HepG2 (cell line): ENCODE results near the gene CRK. TPM values are rescaled to one million over a fixed set of nuclear protein-coding genes. Genes with fewer than 3 reads are reported as not detected.
A peak's percentile ranks its signal among the peaks of the same experiment; 100 is the strongest.

Source experiments
- ATAC-seq: fragments of 200-7000 bp; cut with Tn5 transposase; 3 replicates; pipeline ENCODE4 v1.9.1; 2020; ENCODE audit warnings: mild to moderate bottlenecking, moderate library complexity
- BruUV-seq: library from RNA; stranded (reverse); fragments of 400-500 nt; replicated peaks from 2 replicates; lab custom pipeline; 2021; lab: Mats Ljungman, UMichigan
- CTCF ChIA-PET: fragments of 300-600 bp; formaldehyde crosslinking; extraction: SDS; loops from one replicate; lab custom pipeline; 2021; ENCODE audit warnings: low total read pairs, inconsistent platforms, low intra/inter-chr PET ratio; lab: Yijun Ruan, JAX
- POLR2A ChIA-PET: fragments of 350-600 bp; sonication (Branson Sonifier 250); formaldehyde crosslinking; loops from one replicate; lab custom pipeline; 2020; ENCODE audit warnings: antibody characterized with exemption, inconsistent platforms; lab: Yijun Ruan, JAX
- DNase-seq: peaks from one replicate; pipeline ENCODE4 v3.0.0-alpha.2; 2015; ENCODE audit warnings: low spot score
- FAIRE-seq: peaks from 3 replicates; lab custom pipeline; 2011; peaks lifted over from hg19 to GRCh38; lab: Jason Lieb, UNC
- H2AFZ ChIP-seq: one replicate; pipeline ENCODE4 v1.6.1; 2011; ENCODE audit warnings: low read length, inconsistent platforms
- H3K27ac ChIP-seq: fragments of 300-600 bp; 3 replicates; pipeline ENCODE4 v1.8.0; 2011; ENCODE audit warnings: mixed run types, mild to moderate bottlenecking, mixed read lengths, low read length, inconsistent platforms; ENCODE audit not compliant: insufficient read depth; ENCODE audit errors: extremely low read length
- H3K27me3 ChIP-seq, 2 experiments: fragments of 200-600 bp in 1 of 2; 2 replicates in 1 of 2; 3 replicates in 1 of 2; pipeline versions ENCODE4 v1.6.0 to v1.8.0; 2011; ENCODE audit warnings: low read length in 2 of 2, mild to moderate bottlenecking in 2 of 2, moderate library complexity in 2 of 2, inconsistent platforms in 1 of 2; ENCODE audit not compliant: insufficient read depth in 2 of 2, control insufficient read depth in 1 of 2
- H3K36me3 ChIP-seq, 2 experiments: fragments of 200-600 bp in 1 of 2; replicated peaks in 1 of 2; 2 replicates in 1 of 2; 3 replicates in 1 of 2; pipeline versions ENCODE4 v1.5.1 to v1.8.0; 2011; ENCODE audit warnings: low read length in 2 of 2, inconsistent platforms in 1 of 2; ENCODE audit not compliant: insufficient read depth in 2 of 2, control insufficient read depth in 1 of 2
- H3K4me1 ChIP-seq: 2 replicates; pipeline ENCODE4 v1.5.1; 2012; ENCODE audit warnings: low read length, inconsistent platforms; ENCODE audit not compliant: insufficient read depth
- H3K4me2 ChIP-seq: 2 replicates; pipeline ENCODE4 v1.6.0; 2011; ENCODE audit warnings: low read depth, low read length, inconsistent platforms
- H3K4me3 ChIP-seq, 3 experiments: fragments of 200-600 bp in 1 of 3; sonication (generic), shearing (Covaris generic) in 1 of 3; replicated peaks in 1 of 3; 2 replicates each; pipeline ENCODE4 v1.5.1; 2011 to 2016; ENCODE audit warnings: low read length in 3 of 3, inconsistent platforms in 2 of 3, low read depth in 2 of 3, mild to moderate bottlenecking in 2 of 3, control low read depth in 1 of 3, mixed read lengths in 1 of 3; ENCODE audit not compliant: insufficient read depth in 1 of 3
- H3K79me2 ChIP-seq: one replicate; pipeline ENCODE4 v1.6.1; 2011; ENCODE audit warnings: low read length, inconsistent platforms; ENCODE audit not compliant: insufficient read depth
- H3K9ac ChIP-seq: 2 replicates; pipeline ENCODE4 v1.6.0; 2011; ENCODE audit warnings: mild to moderate bottlenecking, low read depth, low read length, inconsistent platforms; ENCODE audit not compliant: insufficient read depth
- H3K9me3 ChIP-seq: 2 replicates; pipeline ENCODE4 v1.5.1; 2012; ENCODE audit warnings: mild to moderate bottlenecking, low read length
- H4K20me1 ChIP-seq: 2 replicates; pipeline ENCODE4 v1.6.0; 2011; ENCODE audit warnings: inconsistent platforms, mild to moderate bottlenecking, low read length, moderate library complexity; ENCODE audit not compliant: insufficient read depth
- ARNT ChIP-seq: fragments of 450-650 bp; IDR thresholded peaks from 2 replicates; pipeline ENCODE4 v1.6.1; 2017
- DMAP1 ChIP-seq: IDR thresholded peaks from 2 replicates; pipeline ENCODE4 v1.6.1; 2016
- ZNF343 ChIP-seq: sonication (generic); formaldehyde crosslinking; IDR thresholded peaks from 2 replicates; pipeline ENCODE4 v1.4.0; 2020; ENCODE audit warnings: mild to moderate bottlenecking, missing genetic modification reagents
- ZNF468 ChIP-seq: sonication (generic); formaldehyde crosslinking; IDR thresholded peaks from 2 replicates; pipeline ENCODE4 v1.8.0; 2022; ENCODE audit warnings: mild to moderate bottlenecking, moderate library complexity, missing genetic modification reagents
- WGBS: methylation state at CpG from one replicate; pipeline ENCODE4 v1.1.6; 2017; ENCODE audit warnings: low lambda C conversion rate; 5-methylcytosine and 5-hydroxymethylcytosine counted together
- in situ Hi-C: cut with HindIII; loops from 2 replicates; pipeline ENCODE4 v1.10.0; 2017; ENCODE audit warnings: low pct_unique_long_range_greater_than_20kb; ENCODE audit not compliant: extremely low pct_ligation_motif_present
- intact Hi-C: fragments of 100-400 bp; cut with micrococcal nuclease; formaldehyde crosslinking; loops from one replicate; pipeline ENCODE4 v1.10.0; 2022; ENCODE audit not compliant: unreplicated experiment
- polyA plus RNA-seq, 8 experiments: library from polyadenylated mRNA; depleted of rRNA in 3 of 8; stranded (reverse) in 7 of 8; unstranded in 1 of 8; fragments of >200 nt; fragmentation: Illumina TruSeq in 4 of 8; extraction: Trizol in 4 of 8; gene quantifications; 2 replicates each; pipeline versions ENCODE4 v1.2.1 to v1.2.3, GENCODE V29; 2011 to 2016; ENCODE audit warnings: low read depth in 4 of 8, missing spikeins in 1 of 8, mixed read lengths in 1 of 8; ENCODE audit not compliant: insufficient read depth in 1 of 8
- total RNA-seq, 5 experiments: library from RNA; depleted of rRNA; stranded (reverse); fragments of >200 nt; fragmentation: Illumina TruSeq; extraction: Trizol; gene quantifications; 2 replicates each; pipeline ENCODE4 v1.2.3, GENCODE V29; 2016; ENCODE audit warnings: low read depth in 1 of 5
- TF ChIP-seq, protein P1 (sequence below): sonication (generic); formaldehyde crosslinking; IDR thresholded peaks from 2 replicates; pipeline ENCODE4 v1.4.0; 2020; ENCODE audit warnings: missing genetic modification reagents, borderline replicate concordance
- TF ChIP-seq, protein P2 (sequence below): IDR thresholded peaks from 2 replicates; pipeline ENCODE4 v1.6.1; 2016

CRK gene
- total and polyA plus RNA-seq, 2 of the 13 experiments (the other 11 are each of a cell fraction or from before 2014, with no cell fraction given) = 47.4 to 54.2 TPM

DNA sequence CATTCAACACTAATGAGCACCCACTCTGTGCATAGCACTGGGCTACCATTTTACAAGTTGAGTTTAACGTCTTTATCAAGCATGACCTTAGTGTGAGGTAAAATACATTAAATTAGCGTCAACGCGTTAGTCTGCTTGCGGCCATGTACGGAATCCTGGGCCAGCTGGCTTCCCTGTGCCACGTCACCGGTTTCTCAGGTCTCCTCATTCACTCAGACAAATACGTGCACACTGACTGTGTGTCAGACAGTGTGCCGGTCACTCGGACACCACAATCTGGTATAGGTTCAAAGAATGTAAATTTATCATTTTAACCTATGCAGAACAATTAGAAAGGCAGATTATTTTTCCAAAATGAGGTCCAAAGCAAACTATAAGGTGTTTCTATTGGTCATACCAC lies 34.6 kb downstream of the CRK start:
- H3K4me3 ChIP-seq = no peak overlapping the region
- no peaks in the 10 kb centered on the region for H3K27me3 ChIP-seq
- no peaks in the 10 kb centered on the region for H3K4me1 ChIP-seq
- H3K36me3 ChIP-seq = peaks cover 11 to 45% of the 10 kb centered on the region in 2 experiments; a peak in 4 of 5 replicates
- H3K27ac ChIP-seq = no peak overlapping the region
- no peak for ATAC-seq
- peaks cover 13% of the 10 kb centered on the region for H3K79me2 ChIP-seq
- intact Hi-C loops (no loop called here), in situ Hi-C loops (no loop called here)
- no peak for FAIRE-seq
- TF ChIP-seq, protein P1, sequence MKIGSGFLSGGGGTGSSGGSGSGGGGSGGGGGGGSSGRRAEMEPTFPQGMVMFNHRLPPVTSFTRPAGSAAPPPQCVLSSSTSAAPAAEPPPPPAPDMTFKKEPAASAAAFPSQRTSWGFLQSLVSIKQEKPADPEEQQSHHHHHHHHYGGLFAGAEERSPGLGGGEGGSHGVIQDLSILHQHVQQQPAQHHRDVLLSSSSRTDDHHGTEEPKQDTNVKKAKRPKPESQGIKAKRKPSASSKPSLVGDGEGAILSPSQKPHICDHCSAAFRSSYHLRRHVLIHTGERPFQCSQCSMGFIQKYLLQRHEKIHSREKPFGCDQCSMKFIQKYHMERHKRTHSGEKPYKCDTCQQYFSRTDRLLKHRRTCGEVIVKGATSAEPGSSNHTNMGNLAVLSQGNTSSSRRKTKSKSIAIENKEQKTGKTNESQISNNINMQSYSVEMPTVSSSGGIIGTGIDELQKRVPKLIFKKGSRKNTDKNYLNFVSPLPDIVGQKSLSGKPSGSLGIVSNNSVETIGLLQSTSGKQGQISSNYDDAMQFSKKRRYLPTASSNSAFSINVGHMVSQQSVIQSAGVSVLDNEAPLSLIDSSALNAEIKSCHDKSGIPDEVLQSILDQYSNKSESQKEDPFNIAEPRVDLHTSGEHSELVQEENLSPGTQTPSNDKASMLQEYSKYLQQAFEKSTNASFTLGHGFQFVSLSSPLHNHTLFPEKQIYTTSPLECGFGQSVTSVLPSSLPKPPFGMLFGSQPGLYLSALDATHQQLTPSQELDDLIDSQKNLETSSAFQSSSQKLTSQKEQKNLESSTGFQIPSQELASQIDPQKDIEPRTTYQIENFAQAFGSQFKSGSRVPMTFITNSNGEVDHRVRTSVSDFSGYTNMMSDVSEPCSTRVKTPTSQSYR (CRISPR knock-in tag) = no peak
- TF ChIP-seq DMAP1 (no peak), ZNF343 (no peak), ARNT (no peak), ZNF468 (CRISPR knock-in tag) (no peak)
- TF ChIP-seq, protein P2, sequence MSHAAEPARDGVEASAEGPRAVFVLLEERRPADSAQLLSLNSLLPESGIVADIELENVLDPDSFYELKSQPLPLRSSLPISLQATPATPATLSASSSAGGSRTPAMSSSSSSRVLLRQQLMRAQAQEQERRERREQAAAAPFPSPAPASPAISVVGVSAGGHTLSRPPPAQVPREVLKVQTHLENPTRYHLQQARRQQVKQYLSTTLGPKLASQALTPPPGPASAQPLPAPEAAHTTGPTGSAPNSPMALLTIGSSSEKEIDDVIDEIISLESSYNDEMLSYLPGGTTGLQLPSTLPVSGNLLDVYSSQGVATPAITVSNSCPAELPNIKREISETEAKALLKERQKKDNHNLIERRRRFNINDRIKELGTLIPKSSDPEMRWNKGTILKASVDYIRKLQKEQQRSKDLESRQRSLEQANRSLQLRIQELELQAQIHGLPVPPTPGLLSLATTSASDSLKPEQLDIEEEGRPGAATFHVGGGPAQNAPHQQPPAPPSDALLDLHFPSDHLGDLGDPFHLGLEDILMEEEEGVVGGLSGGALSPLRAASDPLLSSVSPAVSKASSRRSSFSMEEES = no peak
- H2AFZ ChIP-seq = no peak overlapping the region
- no peak overlapping the region for H3K4me2 ChIP-seq
- DNase-seq = no peak
- H4K20me1 ChIP-seq = 0 out of 2 replicates have a peak, but pooled peaks cover 3% of the 10 kb centered on the region
- POLR2A ChIA-PET = no interaction called here
- CTCF ChIA-PET = no interaction called here
- TSS peak; percentile 63 for BruUV-seq
- 96% methylated on average over 11 of the region's 11 CpGs for WGBS
- H3K9ac ChIP-seq = no peak overlapping the region
- H3K9me3 ChIP-seq = no peaks in the 10 kb centered on the region
